ENCODE results near the gene ADAMTS9. TPM values are rescaled to one million over a fixed set of nuclear protein-coding genes. Genes with fewer than 3 reads are reported as not detected.
"Not testable (repeated sequence)": the region's sequence is repeated elsewhere in the genome, so short reads cannot be mapped to it uniquely, and the experiment has no call there.

The ADAMTS9 gene
- total RNA-seq, 1 donor from 2014 or later = 19.9 TPM

DNA sequence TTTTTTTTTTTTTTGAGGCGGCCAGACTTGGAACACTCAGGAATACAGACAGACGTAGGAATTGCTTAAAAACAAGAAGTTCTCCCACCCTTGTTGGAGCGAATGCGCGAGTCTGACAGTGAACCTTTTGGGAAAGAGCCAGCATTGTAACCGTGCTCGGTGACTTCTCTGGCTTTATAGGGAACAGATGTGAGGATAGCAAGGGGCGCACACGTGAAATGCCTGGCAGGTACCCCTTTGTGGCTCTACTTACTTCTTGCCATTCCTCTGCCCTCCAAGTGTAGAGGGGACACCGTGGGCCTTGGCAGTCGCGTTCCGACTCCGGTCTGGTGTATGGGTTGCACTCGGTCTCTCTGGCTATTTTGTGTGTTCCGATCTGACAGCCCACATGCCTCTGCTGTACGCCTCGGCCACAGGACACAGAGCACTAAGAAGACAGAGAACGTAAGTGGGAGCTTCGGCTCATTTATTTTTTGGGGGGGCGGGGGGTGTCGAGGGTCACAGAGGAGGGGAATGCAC is 126.4 kb downstream of the ADAMTS9 start:
- intact Hi-C loops (cut with DNase I) = no loop called here
- no peak for DNase-seq (ENCODE audit: missing footprints)
- peak; percentile 39 for ATAC-seq

DNA sequence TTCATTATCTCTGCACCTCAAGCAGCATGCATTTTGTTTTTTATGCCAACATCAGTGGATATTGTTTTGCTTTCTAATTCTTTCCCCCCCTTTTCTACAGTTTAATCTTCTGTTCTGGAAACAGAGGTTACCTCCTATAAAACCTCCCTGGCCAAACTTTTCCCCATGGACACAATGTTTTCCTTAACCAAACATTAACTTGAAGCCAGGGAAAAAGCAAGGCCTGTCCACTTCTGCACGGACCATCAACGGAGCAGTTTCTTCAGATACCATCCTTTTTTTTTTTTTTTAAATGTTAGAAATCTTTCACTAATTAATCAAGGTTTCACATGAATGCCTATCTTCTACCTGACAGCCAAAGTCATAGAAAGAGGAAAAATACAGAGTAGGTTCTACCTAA is 127.0 kb downstream of the ADAMTS9 start:
- intact Hi-C loops (cut with DNase I) = no loop called here
- no peak for DNase-seq (ENCODE audit: missing footprints)
- no peak for ATAC-seq

DNA sequence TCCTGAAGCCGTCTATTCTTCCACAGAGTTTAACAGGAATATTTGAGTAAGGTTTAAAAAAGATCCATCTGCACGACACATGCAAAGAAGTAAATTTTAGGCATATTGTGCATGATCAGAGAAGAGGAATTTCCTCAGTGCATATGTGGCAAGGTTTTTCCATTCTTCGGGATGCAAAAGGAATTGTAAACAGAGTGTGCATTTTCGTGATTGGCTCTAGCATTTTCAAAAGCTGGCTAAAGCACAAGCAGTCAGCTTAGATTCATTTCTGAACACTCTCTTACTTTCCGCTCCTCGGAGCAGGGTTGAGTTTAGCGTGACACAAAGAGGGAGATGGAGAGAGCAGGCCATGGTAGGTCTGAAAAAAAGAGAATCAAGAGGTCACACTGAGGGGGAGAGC is 128.2 kb downstream of the ADAMTS9 start:
- DNase-seq (ENCODE audit: missing footprints) (no peak), ATAC-seq (no peak)
- intact Hi-C loops (cut with DNase I) = loop anchor here (10.0 kb wide), 1 partner anchor 115 kb away; no protein-coding TSS in a partner anchor

DNA sequence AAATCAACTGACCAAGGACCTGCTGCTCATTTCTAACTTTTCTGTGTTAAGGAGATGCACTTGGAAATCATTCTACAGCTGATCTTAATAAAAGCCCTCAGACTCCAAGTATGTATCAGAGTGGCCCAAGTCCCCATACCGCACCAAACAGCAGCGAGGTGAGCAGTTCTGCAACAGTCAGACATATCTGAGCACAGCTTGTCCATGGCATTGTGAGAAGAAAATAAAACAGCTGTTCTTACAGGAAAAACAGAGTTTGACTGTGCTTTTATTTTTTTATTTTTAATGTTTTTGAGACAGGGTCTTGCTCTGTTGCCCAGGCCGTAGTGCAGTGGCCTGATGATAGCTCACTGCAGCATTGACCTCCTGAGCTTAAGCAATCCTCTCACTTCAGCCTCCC is 131.8 kb downstream of the ADAMTS9 start:
- DNase-seq (ENCODE audit: missing footprints) (no peak), ATAC-seq (no peak)
- intact Hi-C loops (cut with DNase I) = loop anchor here (10.0 kb wide), 1 partner anchor 119 kb away; no protein-coding TSS in a partner anchor

DNA sequence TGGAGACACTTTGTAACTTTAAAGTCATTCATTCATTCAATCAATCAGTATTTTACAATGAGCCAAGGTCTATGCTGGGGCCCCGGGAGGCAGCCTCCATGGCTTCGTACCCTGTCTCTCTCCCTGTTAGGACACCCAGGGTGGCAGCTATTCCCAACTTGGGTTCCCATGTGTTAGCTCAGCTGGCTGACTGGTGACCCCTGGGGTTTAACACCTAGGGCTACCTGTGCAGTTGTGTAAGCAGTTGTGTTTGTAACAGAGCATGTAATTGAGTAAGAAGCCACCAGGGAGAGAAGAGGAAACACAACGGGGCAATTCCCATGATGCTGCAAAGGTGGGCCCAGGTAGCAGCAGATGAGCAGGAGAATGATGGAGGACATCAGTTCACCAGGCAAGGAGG is 132.4 kb downstream of the ADAMTS9 start:
- no peak for ATAC-seq
- intact Hi-C loops (cut with DNase I) = loop anchor here (10.0 kb wide), 1 partner anchor 119 kb away; no protein-coding TSS in a partner anchor
- no peak for DNase-seq (ENCODE audit: missing footprints)

DNA sequence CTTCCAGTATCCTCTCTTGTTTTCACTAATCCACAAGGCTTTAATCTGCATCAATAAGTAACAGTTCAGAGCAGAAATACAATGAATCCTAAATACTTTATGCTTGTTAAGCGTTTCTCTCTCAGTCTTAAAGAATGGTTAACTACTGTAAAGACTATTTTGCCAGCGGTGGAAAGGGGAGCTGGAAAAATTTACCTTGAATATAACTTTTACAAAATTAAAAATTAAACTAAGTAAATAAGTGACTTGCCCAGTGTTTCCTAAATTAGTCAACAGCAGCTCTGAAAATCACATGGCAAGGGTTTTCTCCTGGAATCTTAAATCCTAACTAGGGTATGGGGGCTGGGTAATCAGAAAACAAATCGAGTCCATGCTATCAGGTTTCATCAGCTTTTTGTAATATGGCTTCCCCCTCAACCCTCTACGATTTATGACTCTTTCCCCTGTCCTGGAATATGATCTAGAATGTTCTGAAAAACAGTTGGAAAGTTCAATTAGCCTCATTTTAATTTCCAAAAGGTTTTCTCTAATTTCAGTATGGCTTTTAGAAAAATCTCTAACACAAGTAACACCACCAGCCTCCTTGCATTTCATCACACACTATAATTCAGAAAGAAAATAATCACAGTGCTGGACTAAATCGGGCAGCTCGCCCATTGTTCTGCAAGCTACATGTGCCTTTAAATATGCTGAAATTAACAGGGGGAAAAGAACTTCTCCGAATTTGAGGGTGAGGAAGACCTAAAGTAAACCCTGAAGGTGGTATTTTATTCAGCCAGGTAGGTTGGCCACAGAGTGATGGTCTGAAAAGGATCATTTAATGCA is 133.5 kb downstream of the ADAMTS9 start:
- intact Hi-C loops (cut with DNase I) = loop anchor here (10.0 kb wide), 1 partner anchor 120 kb away; no protein-coding TSS in a partner anchor
- no peak for ATAC-seq

DNA sequence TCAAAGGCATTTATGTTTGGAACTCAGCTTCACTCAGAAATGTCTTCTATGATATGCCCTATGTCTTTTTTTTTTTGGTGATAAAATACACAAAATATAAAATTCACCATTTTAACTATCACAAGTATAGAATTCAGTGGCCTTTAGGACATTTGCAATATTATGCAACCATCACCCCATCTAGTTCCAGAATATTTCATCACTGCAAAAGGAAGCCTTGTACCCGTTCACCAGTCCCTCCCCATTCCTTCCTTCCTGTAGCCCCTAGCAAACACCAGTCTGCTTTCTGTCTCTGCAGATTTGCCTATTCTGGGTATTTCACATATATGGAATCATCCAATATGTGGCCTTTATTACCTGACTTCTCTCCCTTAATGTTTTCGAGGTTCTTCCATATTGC is 134.8 kb downstream of the ADAMTS9 start:
- intact Hi-C loops (cut with DNase I) = loop anchor here (10.0 kb wide), 1 partner anchor 122 kb away; no protein-coding TSS in a partner anchor
- DNase-seq (ENCODE audit: missing footprints) (no peak), ATAC-seq (no peak)

More for the DNA sequence above, 133.5 kb downstream of the ADAMTS9 start:
- DNase-seq (ENCODE audit: missing footprints) = no peak

DNA sequence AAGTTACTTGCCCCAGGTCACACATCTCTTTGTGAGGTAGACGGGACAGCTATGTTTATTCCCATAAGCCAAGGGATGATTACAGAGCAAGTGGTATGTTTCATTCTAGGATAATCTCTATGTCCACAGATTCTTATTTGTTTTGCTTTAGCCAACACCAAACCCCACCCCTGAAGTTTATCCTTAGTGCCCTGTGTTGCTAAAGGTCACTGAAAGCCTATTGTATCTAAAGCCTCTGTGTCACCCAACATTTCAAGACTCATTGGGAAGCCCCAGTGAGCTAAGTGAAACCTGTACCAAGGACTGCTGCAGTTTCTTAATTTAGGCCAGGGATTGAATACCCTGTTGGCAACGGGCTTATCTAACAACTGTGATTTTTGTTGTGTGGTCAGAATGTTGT is 135.6 kb downstream of the ADAMTS9 start:
- DNase-seq (ENCODE audit: missing footprints) = no peak
- no peak for ATAC-seq
- intact Hi-C loops (cut with DNase I) = loop anchor here (10.0 kb wide), 1 partner anchor 123 kb away; no protein-coding TSS in a partner anchor

DNA sequence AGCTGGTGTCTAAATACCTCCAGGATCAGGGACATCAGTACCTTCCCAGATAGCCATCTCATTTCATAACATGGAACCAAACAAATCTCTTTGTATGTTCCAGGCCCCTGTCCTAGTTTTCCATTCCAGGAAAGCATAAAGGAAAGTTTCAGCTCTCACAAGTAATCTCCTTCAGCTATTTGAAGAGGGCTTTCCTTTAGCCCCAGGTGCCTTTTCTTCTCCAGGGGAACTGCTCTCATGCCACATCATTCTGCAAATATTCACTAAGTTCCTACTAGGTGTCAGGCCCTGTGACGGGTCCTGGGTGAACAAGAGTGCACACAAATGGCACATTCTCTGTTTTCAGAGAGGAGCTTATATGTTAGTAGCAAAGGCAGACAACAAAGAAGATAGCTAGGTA is 136.1 kb downstream of the ADAMTS9 start:
- ATAC-seq = no peak
- DNase-seq (ENCODE audit: missing footprints) = no peak
- intact Hi-C loops (cut with DNase I) = loop anchor here (10.0 kb wide), 1 partner anchor 123 kb away; no protein-coding TSS in a partner anchor

DNA sequence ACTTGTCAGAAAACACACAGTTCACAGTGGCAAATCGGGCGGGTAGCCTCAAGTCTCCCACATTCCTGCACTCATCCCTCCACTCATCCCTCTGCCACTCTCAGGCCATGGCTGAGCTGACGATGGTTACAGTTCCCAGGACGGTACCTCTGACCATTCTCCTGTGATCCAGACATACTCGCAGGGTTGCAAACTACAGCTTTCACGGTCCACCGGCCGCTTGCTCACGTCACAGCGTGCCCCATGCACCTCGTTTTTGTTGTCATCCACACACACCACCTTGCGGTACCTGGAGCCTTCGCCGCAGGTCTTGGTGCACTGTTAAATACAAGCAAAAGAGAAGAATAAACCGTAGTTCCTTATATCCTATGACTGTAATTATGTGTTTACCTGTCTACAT is 137.1 kb downstream of the ADAMTS9 start:
- DNase-seq (ENCODE audit: missing footprints) (no peak), ATAC-seq (no peak)
- intact Hi-C loops (cut with DNase I) = loop anchor here (10.0 kb wide), 1 partner anchor 124 kb away; no protein-coding TSS in a partner anchor

DNA sequence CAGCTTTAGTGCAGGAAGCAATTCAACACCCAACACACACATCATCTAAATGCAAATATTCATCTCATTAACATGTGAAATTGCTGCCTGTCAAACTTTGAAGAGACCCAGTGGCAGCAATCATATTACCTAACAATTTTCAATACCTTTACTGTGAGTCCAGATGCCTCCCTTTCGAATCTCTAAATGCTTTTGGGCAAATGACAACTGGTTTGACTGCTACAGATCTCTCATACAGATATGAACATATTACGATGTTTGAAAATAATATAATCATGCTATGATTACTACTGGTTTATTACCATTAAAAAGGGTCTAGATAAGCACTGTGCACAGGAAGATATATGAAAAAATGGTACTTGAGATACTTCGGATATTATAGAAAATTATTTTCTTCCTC is 137.9 kb downstream of the ADAMTS9 start:
- no peak for DNase-seq (ENCODE audit: missing footprints)
- no peak for ATAC-seq
- intact Hi-C loops (cut with DNase I) = loop anchor here (10.0 kb wide), 1 partner anchor 125 kb away; no protein-coding TSS in a partner anchor

DNA sequence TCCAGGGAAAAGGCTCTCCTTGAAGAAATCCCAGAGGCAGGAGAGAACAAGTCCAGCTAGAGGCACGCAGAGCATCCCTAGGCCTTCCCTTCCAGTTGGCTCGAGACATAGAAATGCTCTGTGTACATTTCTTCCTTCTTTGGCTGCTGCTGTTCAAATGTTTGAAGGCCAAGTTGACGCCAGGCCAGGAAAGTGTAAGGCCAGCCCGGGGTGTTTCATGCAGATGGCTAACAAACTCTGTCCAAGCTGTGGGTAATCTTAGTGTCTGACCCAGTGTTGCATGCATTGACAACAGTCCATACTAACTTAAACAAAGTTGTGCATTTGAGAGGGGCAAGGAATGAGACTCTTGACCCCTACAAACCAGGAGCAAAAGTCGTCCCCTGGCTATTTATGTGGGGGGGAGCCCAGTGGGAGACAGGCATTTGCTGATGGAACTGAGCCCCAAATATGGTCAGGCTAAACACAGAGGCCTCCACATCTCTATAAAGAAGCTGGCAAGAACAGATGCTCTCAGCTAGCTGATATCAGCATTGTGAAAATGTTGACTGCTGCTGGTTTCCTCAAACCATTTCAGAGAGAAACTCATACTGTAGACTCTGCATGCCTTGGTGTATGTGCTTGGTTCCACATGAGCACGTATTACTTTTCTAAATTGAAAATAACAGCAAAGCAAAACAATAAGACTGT is 139.5 kb downstream of the ADAMTS9 start:
- DNase-seq (ENCODE audit: missing footprints) (peak; percentile 75), ATAC-seq (peak; percentile 94)
- intact Hi-C loops (cut with DNase I) = no loop called here

DNA sequence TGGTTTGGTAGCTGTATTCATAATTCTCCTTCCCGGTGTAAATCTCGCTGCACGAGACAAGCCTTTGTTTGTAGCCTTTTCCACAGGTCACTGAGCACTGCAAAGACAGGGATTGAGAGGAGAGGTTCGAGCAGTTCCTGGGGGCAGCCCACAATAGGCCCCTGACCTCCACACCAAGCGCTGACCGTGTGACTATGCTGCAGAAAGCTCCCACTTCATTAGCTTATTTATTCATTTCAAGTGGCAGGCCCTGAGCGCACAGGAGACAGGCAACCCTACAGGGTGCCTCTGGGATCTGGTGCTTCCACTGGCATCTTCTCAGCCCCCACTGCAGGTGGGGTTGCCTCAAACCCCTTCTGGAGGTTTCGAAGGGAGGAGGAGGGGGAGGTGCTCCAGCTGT is 140.9 kb downstream of the ADAMTS9 start:
- intact Hi-C loops (cut with DNase I) = no loop called here
- DNase-seq (ENCODE audit: missing footprints) (no peak), ATAC-seq (no peak)

DNA sequence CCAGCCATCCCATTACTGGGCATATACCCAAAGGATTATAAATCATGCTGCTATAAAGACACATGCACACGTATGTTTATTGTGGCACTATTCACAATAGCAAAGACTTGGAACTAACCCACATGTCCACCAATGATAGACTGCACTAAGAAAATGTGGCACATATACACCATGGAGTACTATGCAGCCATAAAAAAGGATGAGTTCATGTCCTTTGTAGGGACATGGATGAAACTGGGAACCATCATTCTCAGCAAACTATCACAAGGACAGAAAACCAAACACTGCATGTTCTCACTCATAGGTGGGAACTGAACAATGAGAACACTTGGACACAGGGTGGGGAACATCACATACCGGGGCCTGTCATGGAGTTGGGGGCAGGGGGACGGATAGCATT is 142.6 kb downstream of the ADAMTS9 start:
- ATAC-seq; intact Hi-C loops (cut with DNase I); DNase-seq (ENCODE audit: missing footprints): not testable (repeated sequence)

DNA sequence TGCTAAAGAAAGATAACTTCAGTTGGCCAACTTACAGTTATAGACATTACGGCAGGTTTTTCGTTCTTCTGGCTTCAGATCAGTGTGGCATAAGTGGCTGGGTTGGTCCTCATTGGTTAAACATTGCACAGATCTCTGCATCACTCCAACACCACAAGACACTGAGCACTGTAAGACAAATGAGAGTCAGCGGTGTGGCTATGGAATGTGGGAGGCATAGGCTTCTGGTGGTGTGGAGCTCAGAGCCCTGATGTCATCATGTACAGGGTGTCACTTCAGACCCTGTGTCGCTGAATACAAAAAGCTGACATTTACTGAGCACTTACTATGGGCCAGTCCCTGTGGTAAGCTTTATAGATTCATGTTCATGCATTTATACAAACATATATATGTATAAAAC is 146.0 kb downstream of the ADAMTS9 start:
- ATAC-seq = no peak
- intact Hi-C loops (cut with DNase I) = no loop called here
- no peak for DNase-seq (ENCODE audit: missing footprints)

DNA sequence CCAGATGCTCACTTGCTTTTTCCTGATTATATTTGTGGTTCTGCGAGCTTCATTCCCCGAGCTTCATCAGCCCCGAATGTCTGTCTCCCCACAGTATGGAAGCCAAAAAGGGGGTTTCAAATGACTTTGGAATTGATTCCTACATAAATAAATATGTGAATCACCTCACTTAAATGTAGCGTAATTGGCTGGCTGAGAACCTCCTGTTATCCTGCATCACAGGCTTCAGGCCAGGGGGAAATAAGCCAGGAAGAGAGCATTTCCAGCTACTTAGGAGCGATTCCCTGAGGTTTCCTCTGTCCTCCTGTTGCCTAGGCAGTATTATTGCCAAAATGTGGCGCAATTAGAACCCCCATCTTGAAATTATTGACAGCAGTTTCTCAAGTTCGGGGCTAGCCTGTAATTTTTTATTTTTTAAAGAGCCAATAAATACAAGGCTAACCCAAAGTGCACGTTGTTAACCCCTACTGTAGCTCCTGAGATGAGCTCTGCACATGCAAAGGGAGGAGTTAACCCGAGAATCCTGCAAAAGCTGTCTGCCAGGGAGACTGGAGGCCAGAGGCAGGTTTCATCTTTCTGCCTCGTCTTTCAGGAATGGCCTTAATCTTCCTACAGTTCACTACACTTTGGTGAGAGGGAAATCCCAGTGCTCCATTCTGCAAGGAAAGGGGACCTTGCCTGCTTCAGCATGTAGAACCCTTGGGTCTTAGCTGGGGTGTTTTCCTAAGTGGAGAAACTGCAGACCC is 148.2 kb downstream of the ADAMTS9 start:
- intact Hi-C loops (cut with DNase I) = loop anchor here (5.0 to 10.0 kb wide), 2 partner anchors 73 to 435 kb away; no protein-coding TSS in a partner anchor
- ATAC-seq = peak; percentile 87
- no peak for DNase-seq (ENCODE audit: missing footprints)

DNA sequence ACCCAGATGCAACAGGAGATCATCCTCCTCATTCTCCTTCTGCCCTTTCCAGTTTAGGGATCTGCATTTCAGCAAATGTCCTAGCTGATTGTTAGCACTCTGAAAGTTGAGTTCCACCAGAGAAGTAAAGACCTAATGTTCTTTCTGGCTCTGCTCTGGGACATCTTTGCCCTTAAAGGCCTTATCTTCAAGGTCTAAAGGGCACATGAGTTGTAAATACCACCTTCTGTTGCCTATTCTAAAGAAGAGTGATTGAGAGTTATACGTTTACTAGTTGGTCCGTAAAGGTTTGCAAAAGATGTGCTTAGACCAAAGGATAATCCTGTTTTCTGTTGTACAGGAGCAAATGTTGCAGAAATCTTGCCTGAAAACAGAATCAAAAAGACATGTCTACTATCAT is 151.6 kb downstream of the ADAMTS9 start:
- DNase-seq (ENCODE audit: missing footprints) (no peak), ATAC-seq (no peak)
- intact Hi-C loops (cut with DNase I) = loop anchor here (5.0 to 10.0 kb wide), 2 partner anchors 76 to 439 kb away; no protein-coding TSS in a partner anchor

DNA sequence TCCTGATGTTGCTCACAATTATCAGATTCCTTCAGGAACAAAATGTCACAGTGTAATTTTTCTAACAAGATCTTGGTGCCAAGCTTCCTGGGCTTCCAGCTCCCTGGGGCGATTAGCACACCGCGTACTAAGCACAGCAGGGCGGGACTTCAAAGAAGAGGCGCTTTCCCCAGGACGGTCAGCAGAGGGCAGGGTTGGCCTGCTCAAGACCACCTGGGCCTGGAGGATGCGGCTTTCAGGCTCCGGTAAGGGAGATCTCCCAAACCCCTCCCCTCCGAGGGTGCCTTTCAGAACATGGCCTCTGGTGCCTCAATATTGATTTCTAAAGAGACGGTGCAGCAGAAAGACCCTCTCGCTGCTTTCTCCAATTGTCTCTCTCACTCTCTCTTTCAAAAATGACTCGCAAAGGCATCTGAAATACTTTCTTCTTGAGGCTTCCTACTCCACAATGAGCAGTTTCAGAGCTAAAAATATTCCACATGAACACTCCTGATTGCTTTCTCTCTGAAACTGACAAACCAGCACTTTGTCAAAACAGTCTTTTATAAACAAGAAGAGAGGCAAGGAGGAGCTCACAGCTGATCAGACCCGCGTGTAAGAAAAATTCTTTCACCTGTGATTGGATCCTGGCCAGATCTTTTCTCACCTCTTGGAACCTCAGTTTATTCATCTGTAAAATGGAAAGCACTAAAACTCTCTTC is 154.0 kb downstream of the ADAMTS9 start:
- DNase-seq (ENCODE audit: missing footprints) (peak; percentile 89), ATAC-seq (peak; percentile 97)
- intact Hi-C loops (cut with DNase I) = loop anchor here (1.0 to 10.0 kb wide), 5 partner anchors 151 to 879 kb away; no protein-coding TSS in a partner anchor

Measured in Right ventricle myocardium inferior (tissue), 1 donor.